ENCODE data around the gene BMPR1B. TPM values are rescaled to one million over a fixed set of nuclear protein-coding genes. Genes with fewer than 3 reads are reported as not detected.

Gene BMPR1B
- total RNA-seq, 3 donors from 2014 or later (not counting 1 experiment from before 2014, with no cell fraction given): 0.25 TPM; not detected in 2

DNA sequence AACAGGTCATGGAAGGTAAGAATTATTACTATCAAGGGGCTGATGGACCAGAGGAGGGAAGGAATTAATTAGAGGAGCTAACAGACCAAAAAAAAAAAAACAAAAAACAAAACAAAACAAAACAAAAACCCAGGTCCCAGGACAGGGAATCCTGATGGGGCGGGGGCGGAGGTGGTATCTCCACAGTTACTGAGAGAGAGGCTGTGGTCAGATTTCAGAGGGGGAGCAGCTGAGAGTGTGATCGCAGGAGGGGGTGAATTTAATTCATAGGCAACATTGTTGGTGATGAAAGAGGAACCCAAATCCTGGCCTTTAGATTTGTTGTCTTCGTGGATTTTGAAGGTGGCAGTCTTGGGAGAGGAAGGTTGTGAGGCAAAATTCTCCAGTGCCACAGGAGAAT, 401.6 kb downstream of the BMPR1B start:
- peaks cover 55 to 58% of the 10 kb centered on the region in 2 donors for H3K4me1 Mint-ChIP-seq
- Histone ChIP-seq H3K4me3 (ENCODE audit: low read length) (no peak overlapping the region), H3K27ac (ENCODE audit: low read length) (no peak overlapping the region), H3K36me3 (ENCODE audit: control insufficient read depth, insufficient read depth, low read length) (no peaks in the 10 kb centered on the region), H3K4me1 (ENCODE audit: control insufficient read depth, insufficient read depth, low read length) (peaks cover 28% of the 10 kb centered on the region), H3K9me3 (ENCODE audit: control insufficient read depth, insufficient read depth, low read length) (no peaks in the 10 kb centered on the region), H3K27me3 (ENCODE audit: control insufficient read depth, insufficient read depth, low read length) (no peaks in the 10 kb centered on the region)
- no peak for ATAC-seq
- peak overlapping the region; percentile 32 for H3K4me3 Mint-ChIP-seq
- TF ChIP-seq, protein P1, sequence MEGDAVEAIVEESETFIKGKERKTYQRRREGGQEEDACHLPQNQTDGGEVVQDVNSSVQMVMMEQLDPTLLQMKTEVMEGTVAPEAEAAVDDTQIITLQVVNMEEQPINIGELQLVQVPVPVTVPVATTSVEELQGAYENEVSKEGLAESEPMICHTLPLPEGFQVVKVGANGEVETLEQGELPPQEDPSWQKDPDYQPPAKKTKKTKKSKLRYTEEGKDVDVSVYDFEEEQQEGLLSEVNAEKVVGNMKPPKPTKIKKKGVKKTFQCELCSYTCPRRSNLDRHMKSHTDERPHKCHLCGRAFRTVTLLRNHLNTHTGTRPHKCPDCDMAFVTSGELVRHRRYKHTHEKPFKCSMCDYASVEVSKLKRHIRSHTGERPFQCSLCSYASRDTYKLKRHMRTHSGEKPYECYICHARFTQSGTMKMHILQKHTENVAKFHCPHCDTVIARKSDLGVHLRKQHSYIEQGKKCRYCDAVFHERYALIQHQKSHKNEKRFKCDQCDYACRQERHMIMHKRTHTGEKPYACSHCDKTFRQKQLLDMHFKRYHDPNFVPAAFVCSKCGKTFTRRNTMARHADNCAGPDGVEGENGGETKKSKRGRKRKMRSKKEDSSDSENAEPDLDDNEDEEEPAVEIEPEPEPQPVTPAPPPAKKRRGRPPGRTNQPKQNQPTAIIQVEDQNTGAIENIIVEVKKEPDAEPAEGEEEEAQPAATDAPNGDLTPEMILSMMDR (IDR thresholded peaks at IDR 0.05): no peak
- intact Hi-C loops (cut with micrococcal nuclease): no loop called here
- H3K36me3 Mint-ChIP-seq: no peaks in the 10 kb centered on the region
- H3K27me3 Mint-ChIP-seq (ENCODE audit: low read depth in 2 of 2): peaks cover 8 to 9% of the 10 kb centered on the region in 2 donors
- DNase-seq: no peak
- WGBS (ENCODE audit: insufficient coverage): 61% methylated on average over 4 of the region's 4 CpGs
- no peaks in the 10 kb centered on the region for H3K9me3 Mint-ChIP-seq
- peak overlapping the region in 1 of 2 donors; percentile 50 for H3K27ac Mint-ChIP-seq

DNA sequence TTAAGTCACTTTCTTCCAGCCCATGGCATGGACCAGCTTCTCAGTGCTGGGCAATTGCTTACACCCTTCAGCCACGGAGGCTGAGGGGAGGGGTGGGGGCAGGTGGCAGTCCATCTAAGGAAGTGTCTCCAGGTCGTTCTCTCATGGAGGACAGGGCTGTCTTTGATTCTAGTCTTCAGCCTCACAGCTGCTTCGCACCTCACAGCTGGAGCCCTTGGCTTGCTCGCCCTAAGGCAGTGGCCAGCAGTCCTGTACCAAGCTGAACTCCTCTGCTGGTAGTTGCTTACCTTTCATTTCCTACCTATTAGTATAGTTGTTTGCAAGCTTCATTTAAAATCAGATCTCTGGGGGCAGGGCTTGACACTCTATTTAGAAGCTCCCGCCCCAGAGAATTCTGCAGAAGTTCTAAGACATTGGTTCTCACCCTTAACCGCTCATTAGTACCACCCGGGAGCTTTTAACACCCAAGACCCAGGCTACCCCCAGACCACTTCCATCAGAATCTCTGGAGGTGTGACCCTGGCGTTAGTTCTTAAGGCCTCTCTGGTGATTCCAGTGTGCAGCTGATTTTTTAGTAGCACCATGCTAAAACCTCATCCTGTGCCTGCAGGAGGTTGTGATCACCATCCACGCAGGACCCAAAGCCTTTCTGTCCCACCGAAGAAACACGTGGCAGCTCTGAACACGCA, 404.2 kb downstream of the BMPR1B start:
- TF ChIP-seq, protein P1 (IDR thresholded peaks at IDR 0.05): no peak
- H3K36me3 Mint-ChIP-seq: no peaks in the 10 kb centered on the region
- no peak for DNase-seq
- peak; percentile 54 to 81 (median 71) for ATAC-seq
- no peaks in the 10 kb centered on the region for H3K36me3 ChIP-seq (ENCODE audit: control insufficient read depth, insufficient read depth, low read length)
- H3K4me1 ChIP-seq (ENCODE audit: control insufficient read depth, insufficient read depth, low read length): peaks cover 28% of the 10 kb centered on the region
- H3K4me3 Mint-ChIP-seq: peak overlapping the region; percentile 55
- intact Hi-C loops (cut with micrococcal nuclease): no loop called here
- H3K27ac Mint-ChIP-seq: peak overlapping the region in 1 of 2 donors; percentile 67
- H3K27ac ChIP-seq (ENCODE audit: low read length): no peak overlapping the region
- no peaks in the 10 kb centered on the region for H3K27me3 ChIP-seq (ENCODE audit: control insufficient read depth, insufficient read depth, low read length)
- no peak overlapping the region for H3K4me3 ChIP-seq (ENCODE audit: low read length)
- H3K4me1 Mint-ChIP-seq: peaks cover 36 to 50% of the 10 kb centered on the region in 2 donors
- no peaks in the 10 kb centered on the region for H3K9me3 ChIP-seq (ENCODE audit: control insufficient read depth, insufficient read depth, low read length)
- H3K9me3 Mint-ChIP-seq: no peaks in the 10 kb centered on the region
- WGBS (ENCODE audit: insufficient coverage): 46% methylated on average over 12 of the region's 12 CpGs
- peaks cover 8 to 12% of the 10 kb centered on the region in 2 donors for H3K27me3 Mint-ChIP-seq (ENCODE audit: low read depth in 2 of 2)

DNA sequence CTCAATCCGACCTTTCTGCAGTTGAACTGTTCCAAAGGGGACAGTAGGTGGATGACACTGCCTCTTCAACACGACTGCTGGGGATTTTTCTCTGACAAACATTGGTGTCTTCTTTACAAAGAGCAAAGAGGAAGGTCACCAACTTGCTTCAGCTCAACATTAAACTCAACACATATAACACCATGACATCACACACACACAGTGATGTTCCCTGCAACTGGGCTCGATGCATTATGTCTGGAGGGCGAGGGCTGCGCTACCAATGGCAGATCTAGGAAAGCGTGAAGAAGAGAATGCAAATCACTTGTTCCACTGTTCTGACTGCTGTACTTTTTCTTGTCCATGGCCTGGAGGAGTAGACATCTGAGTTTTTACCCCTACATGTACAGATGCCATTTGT, 405.1 kb downstream of the BMPR1B start:
- Histone ChIP-seq H3K27me3 (ENCODE audit: control insufficient read depth, insufficient read depth, low read length) (no peaks in the 10 kb centered on the region), H3K4me3 (ENCODE audit: low read length) (no peak overlapping the region), H3K4me1 (ENCODE audit: control insufficient read depth, insufficient read depth, low read length) (peaks cover 28% of the 10 kb centered on the region), H3K27ac (ENCODE audit: low read length) (no peak overlapping the region), H3K36me3 (ENCODE audit: control insufficient read depth, insufficient read depth, low read length) (no peaks in the 10 kb centered on the region), H3K9me3 (ENCODE audit: control insufficient read depth, insufficient read depth, low read length) (no peaks in the 10 kb centered on the region)
- 92% methylated on average over 6 of the region's 6 CpGs for WGBS (ENCODE audit: insufficient coverage)
- TF ChIP-seq, protein P1 (IDR thresholded peaks at IDR 0.05): no peak
- Mint-ChIP-seq H3K4me3 (peak overlapping the region; percentile 0), H3K27ac (no peak overlapping the region), H3K36me3 (no peaks in the 10 kb centered on the region), H3K27me3 (ENCODE audit: low read depth in 2 of 2) (peaks cover 8 to 12% of the 10 kb centered on the region in 2 donors), H3K4me1 (peaks cover 36 to 58% of the 10 kb centered on the region in 2 donors), H3K9me3 (no peaks in the 10 kb centered on the region)
- DNase-seq (no peak), ATAC-seq (no peak)
- intact Hi-C loops (cut with micrococcal nuclease): no loop called here

Measured in natural killer cell (primary cell).